HepG2 (cell line): ENCODE measurements around the gene BMERB1. TPM values are rescaled to one million over a fixed set of nuclear protein-coding genes. Genes with fewer than 3 reads are reported as not detected.
A peak's percentile ranks its signal among the peaks of the same experiment; 100 is the strongest.

ENCODE experiments used
- AGO2 ChIP-seq: fragments of 200-400 bp; formaldehyde crosslinking; optimal IDR thresholded peaks from 2 replicates; pipeline ENCODE3; 2017; ENCODE audit warnings: mild to moderate bottlenecking, low read depth, low read length, moderate library complexity
- DNMT3B ChIP-seq: conservative IDR thresholded peaks from 2 replicates; pipeline ENCODE4 v1.6.1; 2016; ENCODE audit warnings: missing biosample characterization, control low read depth
- GABPB1 ChIP-seq: IDR thresholded peaks from 2 replicates; pipeline ENCODE4 v1.6.1; 2016; ENCODE audit warnings: mild to moderate bottlenecking, missing genetic modification reagents, moderate library complexity, missing compliant biosample characterization
- HNF4A ChIP-seq: sonication (generic); formaldehyde crosslinking; IDR thresholded peaks from 2 replicates; pipeline ENCODE4 v1.4.0; 2020; ENCODE audit warnings: missing genetic modification reagents
- SOX13 ChIP-seq, 3 experiments: fragments of 450-650 bp in 1 of 3; sonication (generic) in 1 of 3; formaldehyde crosslinking in 1 of 3; IDR thresholded peaks in 2 of 3; conservative IDR thresholded peaks in 1 of 3; 2 replicates each; pipeline versions ENCODE4 v1.5.0 to v1.6.1; 2016 to 2020; ENCODE audit warnings: antibody characterized with exemption in 1 of 3, mild to moderate bottlenecking in 1 of 3, missing compliant biosample characterization in 1 of 3, missing genetic modification reagents in 1 of 3, moderate library complexity in 1 of 3
- ZNF180 ChIP-seq: sonication (generic); formaldehyde crosslinking; IDR thresholded peaks from 2 replicates; pipeline ENCODE4 v1.4.0; 2020; ENCODE audit warnings: low read depth, missing genetic modification reagents, borderline replicate concordance
- polyA plus RNA-seq, 8 experiments: library from polyadenylated mRNA; depleted of rRNA in 3 of 8; stranded (reverse) in 7 of 8; unstranded in 1 of 8; fragments of >200 nt; fragmentation: Illumina TruSeq in 4 of 8; extraction: Trizol in 4 of 8; gene quantifications; 2 replicates each; pipeline versions ENCODE4 v1.2.1 to v1.2.3, GENCODE V29; 2011 to 2016; ENCODE audit warnings: low read depth in 4 of 8, missing spikeins in 1 of 8, mixed read lengths in 1 of 8; ENCODE audit not compliant: insufficient read depth in 1 of 8
- total RNA-seq, 5 experiments: library from RNA; depleted of rRNA; stranded (reverse); fragments of >200 nt; fragmentation: Illumina TruSeq; extraction: Trizol; gene quantifications; 2 replicates each; pipeline ENCODE4 v1.2.3, GENCODE V29; 2016; ENCODE audit warnings: low read depth in 1 of 5
- TF ChIP-seq, protein P1 (sequence below): sonication (generic); formaldehyde crosslinking; IDR thresholded peaks from 2 replicates; pipeline ENCODE4 v1.8.0; 2022; ENCODE audit warnings: mild to moderate bottlenecking, missing genetic modification reagents
- TF ChIP-seq, protein P2 (sequence below): sonication (generic); formaldehyde crosslinking; IDR thresholded peaks from 2 replicates; pipeline ENCODE4 v1.5.1; 2020; ENCODE audit warnings: mild to moderate bottlenecking, missing genetic modification reagents, borderline replicate concordance
- TF ChIP-seq, protein P3 (sequence below): sonication (generic); formaldehyde crosslinking; IDR thresholded peaks from 2 replicates; pipeline ENCODE4 v1.4.0; 2020; ENCODE audit warnings: missing genetic modification reagents
- TF ChIP-seq, protein P4 (sequence below): sonication (generic); formaldehyde crosslinking; conservative IDR thresholded peaks from 2 replicates; pipeline ENCODE4 v1.4.0; 2020; ENCODE audit warnings: missing genetic modification reagents
- TF ChIP-seq, protein P5 (sequence below): IDR thresholded peaks from 2 replicates; pipeline ENCODE4 v1.6.1; 2012; ENCODE audit warnings: inconsistent platforms
- TF ChIP-seq, protein P6 (sequence below): sonication (generic); formaldehyde crosslinking; IDR thresholded peaks from 2 replicates; pipeline ENCODE4 v1.9.0; 2021; ENCODE audit warnings: missing genetic modification reagents, borderline replicate concordance

The BMERB1 gene
- total and polyA plus RNA-seq, 2 of the 13 experiments (the other 11 are each of a cell fraction or from before 2014, with no cell fraction given), result 1.4 TPM

DNA sequence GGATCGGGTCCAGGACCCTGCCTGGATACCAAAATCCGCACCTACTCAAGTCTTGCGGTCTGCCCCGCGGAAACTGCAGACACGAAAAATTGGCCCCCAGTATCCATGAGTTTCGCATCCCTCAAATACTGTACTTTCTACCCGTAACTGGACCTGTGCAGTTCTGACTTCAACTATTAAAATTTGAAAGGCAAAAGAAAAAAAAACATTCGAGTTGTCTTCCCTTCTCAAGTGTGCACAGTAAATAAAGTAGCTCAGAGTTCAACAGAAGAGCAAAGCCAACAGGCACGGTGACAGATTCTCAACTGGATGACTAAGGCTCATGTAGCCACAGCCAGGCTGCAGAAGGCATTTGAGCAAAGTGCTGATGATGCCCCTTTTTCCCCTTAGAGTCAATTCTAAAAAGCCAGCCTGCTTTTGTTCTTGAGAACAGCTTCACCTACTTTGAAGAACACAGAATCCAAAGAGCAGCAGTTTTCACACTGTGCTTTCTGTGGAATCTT, 176.0 kb downstream of the BMERB1 start (continued):
- TF ChIP-seq, protein P1, sequence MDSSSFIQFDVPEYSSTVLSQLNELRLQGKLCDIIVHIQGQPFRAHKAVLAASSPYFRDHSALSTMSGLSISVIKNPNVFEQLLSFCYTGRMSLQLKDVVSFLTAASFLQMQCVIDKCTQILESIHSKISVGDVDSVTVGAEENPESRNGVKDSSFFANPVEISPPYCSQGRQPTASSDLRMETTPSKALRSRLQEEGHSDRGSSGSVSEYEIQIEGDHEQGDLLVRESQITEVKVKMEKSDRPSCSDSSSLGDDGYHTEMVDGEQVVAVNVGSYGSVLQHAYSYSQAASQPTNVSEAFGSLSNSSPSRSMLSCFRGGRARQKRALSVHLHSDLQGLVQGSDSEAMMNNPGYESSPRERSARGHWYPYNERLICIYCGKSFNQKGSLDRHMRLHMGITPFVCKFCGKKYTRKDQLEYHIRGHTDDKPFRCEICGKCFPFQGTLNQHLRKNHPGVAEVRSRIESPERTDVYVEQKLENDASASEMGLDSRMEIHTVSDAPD (CRISPR knock-in tag), result no peak
- TF ChIP-seq GABPB1, result no peak
- TF ChIP-seq, protein P2, sequence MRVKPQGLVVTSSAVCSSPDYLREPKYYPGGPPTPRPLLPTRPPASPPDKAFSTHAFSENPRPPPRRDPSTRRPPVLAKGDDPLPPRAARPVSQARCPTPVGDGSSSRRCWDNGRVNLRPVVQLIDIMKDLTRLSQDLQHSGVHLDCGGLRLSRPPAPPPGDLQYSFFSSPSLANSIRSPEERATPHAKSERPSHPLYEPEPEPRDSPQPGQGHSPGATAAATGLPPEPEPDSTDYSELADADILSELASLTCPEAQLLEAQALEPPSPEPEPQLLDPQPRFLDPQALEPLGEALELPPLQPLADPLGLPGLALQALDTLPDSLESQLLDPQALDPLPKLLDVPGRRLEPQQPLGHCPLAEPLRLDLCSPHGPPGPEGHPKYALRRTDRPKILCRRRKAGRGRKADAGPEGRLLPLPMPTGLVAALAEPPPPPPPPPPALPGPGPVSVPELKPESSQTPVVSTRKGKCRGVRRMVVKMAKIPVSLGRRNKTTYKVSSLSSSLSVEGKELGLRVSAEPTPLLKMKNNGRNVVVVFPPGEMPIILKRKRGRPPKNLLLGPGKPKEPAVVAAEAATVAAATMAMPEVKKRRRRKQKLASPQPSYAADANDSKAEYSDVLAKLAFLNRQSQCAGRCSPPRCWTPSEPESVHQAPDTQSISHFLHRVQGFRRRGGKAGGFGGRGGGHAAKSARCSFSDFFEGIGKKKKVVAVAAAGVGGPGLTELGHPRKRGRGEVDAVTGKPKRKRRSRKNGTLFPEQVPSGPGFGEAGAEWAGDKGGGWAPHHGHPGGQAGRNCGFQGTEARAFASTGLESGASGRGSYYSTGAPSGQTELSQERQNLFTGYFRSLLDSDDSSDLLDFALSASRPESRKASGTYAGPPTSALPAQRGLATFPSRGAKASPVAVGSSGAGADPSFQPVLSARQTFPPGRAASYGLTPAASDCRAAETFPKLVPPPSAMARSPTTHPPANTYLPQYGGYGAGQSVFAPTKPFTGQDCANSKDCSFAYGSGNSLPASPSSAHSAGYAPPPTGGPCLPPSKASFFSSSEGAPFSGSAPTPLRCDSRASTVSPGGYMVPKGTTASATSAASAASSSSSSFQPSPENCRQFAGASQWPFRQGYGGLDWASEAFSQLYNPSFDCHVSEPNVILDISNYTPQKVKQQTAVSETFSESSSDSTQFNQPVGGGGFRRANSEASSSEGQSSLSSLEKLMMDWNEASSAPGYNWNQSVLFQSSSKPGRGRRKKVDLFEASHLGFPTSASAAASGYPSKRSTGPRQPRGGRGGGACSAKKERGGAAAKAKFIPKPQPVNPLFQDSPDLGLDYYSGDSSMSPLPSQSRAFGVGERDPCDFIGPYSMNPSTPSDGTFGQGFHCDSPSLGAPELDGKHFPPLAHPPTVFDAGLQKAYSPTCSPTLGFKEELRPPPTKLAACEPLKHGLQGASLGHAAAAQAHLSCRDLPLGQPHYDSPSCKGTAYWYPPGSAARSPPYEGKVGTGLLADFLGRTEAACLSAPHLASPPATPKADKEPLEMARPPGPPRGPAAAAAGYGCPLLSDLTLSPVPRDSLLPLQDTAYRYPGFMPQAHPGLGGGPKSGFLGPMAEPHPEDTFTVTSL, result peak; percentile 91; the same call in 1 of the 2 replicates
- TF ChIP-seq SOX13 (IDR thresholded peaks at IDR 0.05), result no peak
- peak in 1 of 2 experiments; percentile 73; a peak in 2 of 4 replicates for TF ChIP-seq SOX13 (CRISPR knock-in tag; conservative IDR thresholded peaks at IDR 0.05 in 1 of 2, IDR thresholded peaks at IDR 0.05 in 1 of 2)
- TF ChIP-seq, protein P3, sequence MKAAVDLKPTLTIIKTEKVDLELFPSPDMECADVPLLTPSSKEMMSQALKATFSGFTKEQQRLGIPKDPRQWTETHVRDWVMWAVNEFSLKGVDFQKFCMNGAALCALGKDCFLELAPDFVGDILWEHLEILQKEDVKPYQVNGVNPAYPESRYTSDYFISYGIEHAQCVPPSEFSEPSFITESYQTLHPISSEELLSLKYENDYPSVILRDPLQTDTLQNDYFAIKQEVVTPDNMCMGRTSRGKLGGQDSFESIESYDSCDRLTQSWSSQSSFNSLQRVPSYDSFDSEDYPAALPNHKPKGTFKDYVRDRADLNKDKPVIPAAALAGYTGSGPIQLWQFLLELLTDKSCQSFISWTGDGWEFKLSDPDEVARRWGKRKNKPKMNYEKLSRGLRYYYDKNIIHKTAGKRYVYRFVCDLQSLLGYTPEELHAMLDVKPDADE (CRISPR knock-in tag), result no peak
- no peak for TF ChIP-seq ZNF180 (CRISPR knock-in tag)
- peak; percentile 90 for TF ChIP-seq HNF4A
- TF ChIP-seq, protein P4, sequence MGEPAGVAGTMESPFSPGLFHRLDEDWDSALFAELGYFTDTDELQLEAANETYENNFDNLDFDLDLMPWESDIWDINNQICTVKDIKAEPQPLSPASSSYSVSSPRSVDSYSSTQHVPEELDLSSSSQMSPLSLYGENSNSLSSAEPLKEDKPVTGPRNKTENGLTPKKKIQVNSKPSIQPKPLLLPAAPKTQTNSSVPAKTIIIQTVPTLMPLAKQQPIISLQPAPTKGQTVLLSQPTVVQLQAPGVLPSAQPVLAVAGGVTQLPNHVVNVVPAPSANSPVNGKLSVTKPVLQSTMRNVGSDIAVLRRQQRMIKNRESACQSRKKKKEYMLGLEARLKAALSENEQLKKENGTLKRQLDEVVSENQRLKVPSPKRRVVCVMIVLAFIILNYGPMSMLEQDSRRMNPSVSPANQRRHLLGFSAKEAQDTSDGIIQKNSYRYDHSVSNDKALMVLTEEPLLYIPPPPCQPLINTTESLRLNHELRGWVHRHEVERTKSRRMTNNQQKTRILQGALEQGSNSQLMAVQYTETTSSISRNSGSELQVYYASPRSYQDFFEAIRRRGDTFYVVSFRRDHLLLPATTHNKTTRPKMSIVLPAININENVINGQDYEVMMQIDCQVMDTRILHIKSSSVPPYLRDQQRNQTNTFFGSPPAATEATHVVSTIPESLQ (CRISPR knock-in tag), result 0 out of 2 replicates have a peak, but pooled peaks have one; percentile 35
- TF ChIP-seq, protein P5, sequence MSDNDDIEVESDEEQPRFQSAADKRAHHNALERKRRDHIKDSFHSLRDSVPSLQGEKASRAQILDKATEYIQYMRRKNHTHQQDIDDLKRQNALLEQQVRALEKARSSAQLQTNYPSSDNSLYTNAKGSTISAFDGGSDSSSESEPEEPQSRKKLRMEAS, result peak; percentile 77
- TF ChIP-seq AGO2, result no peak
- no peak for TF ChIP-seq DNMT3B (CRISPR knock-in tag)
- TF ChIP-seq, protein P6, sequence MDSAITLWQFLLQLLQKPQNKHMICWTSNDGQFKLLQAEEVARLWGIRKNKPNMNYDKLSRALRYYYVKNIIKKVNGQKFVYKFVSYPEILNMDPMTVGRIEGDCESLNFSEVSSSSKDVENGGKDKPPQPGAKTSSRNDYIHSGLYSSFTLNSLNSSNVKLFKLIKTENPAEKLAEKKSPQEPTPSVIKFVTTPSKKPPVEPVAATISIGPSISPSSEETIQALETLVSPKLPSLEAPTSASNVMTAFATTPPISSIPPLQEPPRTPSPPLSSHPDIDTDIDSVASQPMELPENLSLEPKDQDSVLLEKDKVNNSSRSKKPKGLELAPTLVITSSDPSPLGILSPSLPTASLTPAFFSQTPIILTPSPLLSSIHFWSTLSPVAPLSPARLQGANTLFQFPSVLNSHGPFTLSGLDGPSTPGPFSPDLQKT (CRISPR knock-in tag), result no peak
